T-cell (primary cell): ENCODE results near the gene TMEM190. TPM values are rescaled to one million over a fixed set of nuclear protein-coding genes. Genes with fewer than 3 reads are reported as not detected.

Experiments
- ATAC-seq, 4 experiments: fragments of 200-7000 bp in 3 of 4; fragments of 150-1000 bp in 1 of 4; cut with Tn5 transposase; replicated peaks in 1 of 4; 1 replicate in 3 of 4; 2 replicates in 1 of 4; pipeline ENCODE4 v1.10.0; 2021; ENCODE audit warnings: moderate library complexity in 3 of 4, mild to moderate bottlenecking in 2 of 4, moderate number of reproducible peaks in 1 of 4
- CTCF ChIA-PET, 2 donors: fragments of 300-600 bp; sonication (Branson Sonifier 250); formaldehyde crosslinking; loops; one replicate each; lab custom pipeline; 2022; ENCODE audit warnings: antibody characterized with exemption in 2 of 2; lab: Charles Lee
- POLR2A ChIA-PET, 2 donors: fragments of 300-600 bp; sonication (Branson Sonifier 250); formaldehyde crosslinking; loops; one replicate each; lab custom pipeline; 2022; ENCODE audit warnings: antibody characterized with exemption in 2 of 2; lab: Charles Lee
- DNase-seq, 35 experiments: peaks; one replicate each; pipeline versions ENCODE4 v3.0.0 to v3.0.0-alpha.2; 2013 to 2023
- H3K27ac ChIP-seq: one replicate; pipeline ENCODE4 v1.5.1; 2013; ENCODE audit warnings: low read length
- H3K27me3 ChIP-seq, 2 experiments: replicated peaks in 1 of 2; 1 replicate in 1 of 2; 2 replicates in 1 of 2; pipeline versions ENCODE4 v1.6.1 to v1.7.0; 2013; ENCODE audit warnings: low read length in 1 of 2, mixed read lengths in 1 of 2; ENCODE audit not compliant: control insufficient read depth in 2 of 2, insufficient read depth in 2 of 2; ENCODE audit errors: extremely low read depth in 1 of 2
- H3K36me3 ChIP-seq, 2 donors: 1 replicate in 1 of 2; 2 replicates in 1 of 2; pipeline versions ENCODE4 v1.6.1 to v1.7.0; 2013; ENCODE audit warnings: low read length in 1 of 2; ENCODE audit not compliant: control insufficient read depth in 2 of 2, insufficient read depth in 1 of 2; ENCODE audit errors: extremely low read depth in 1 of 2
- H3K4me1 ChIP-seq, 2 experiments: 1 replicate in 1 of 2; 2 replicates in 1 of 2; pipeline versions ENCODE4 v1.6.1 to v1.7.0; 2013; ENCODE audit warnings: low read length in 2 of 2, mixed read lengths in 1 of 2; ENCODE audit not compliant: insufficient read depth in 2 of 2, control insufficient read depth in 1 of 2; ENCODE audit errors: extremely low read depth in 1 of 2
- H3K4me3 ChIP-seq, 2 donors: 1 replicate in 1 of 2; 2 replicates in 1 of 2; pipeline versions ENCODE4 v1.5.1 to v1.7.0; 2013; ENCODE audit warnings: mild to moderate bottlenecking in 2 of 2, low read length in 1 of 2, moderate library complexity in 1 of 2; ENCODE audit not compliant: control insufficient read depth in 1 of 2; ENCODE audit errors: extremely low read depth in 1 of 2
- H3K9me3 ChIP-seq: 2 replicates; pipeline ENCODE4 v1.7.0; 2013
- H3K27ac Mint-ChIP-seq, 2 donors: one replicate each; pipeline ENCODE4 v1.8.0; 2020 to 2021; ENCODE audit warnings: mild to moderate bottlenecking in 2 of 2, mixed read lengths in 2 of 2
- H3K27me3 Mint-ChIP-seq, 2 donors: one replicate each; pipeline ENCODE4 v1.8.0; 2021 to 2022; ENCODE audit warnings: mixed read lengths in 2 of 2
- H3K36me3 Mint-ChIP-seq: one replicate; pipeline ENCODE4 v1.8.0; 2021; ENCODE audit warnings: mixed read lengths
- H3K4me1 Mint-ChIP-seq, 3 donors: one replicate each; pipeline ENCODE4 v1.8.0; 2020 to 2022; ENCODE audit warnings: mixed read lengths in 3 of 3, mild to moderate bottlenecking in 1 of 3
- H3K4me3 Mint-ChIP-seq, 3 donors: one replicate each; pipeline ENCODE4 v1.8.0; 2020 to 2022; ENCODE audit warnings: mild to moderate bottlenecking in 3 of 3, mixed read lengths in 3 of 3, moderate library complexity in 3 of 3
- H3K9me3 Mint-ChIP-seq, 3 donors: one replicate each; pipeline ENCODE4 v1.8.0; 2020 to 2022; ENCODE audit warnings: mixed read lengths in 3 of 3
- WGBS: methylation state at CpG from one replicate; pipeline ENCODE4 v1.1.5; 2013; ENCODE audit warnings: missing lambda C conversion rate; ENCODE audit not compliant: insufficient coverage; 5-methylcytosine and 5-hydroxymethylcytosine counted together
- total RNA-seq, 35 experiments: library from RNA in 6 of 35; stranded (reverse) in 6 of 35; fragments of 120-200 nt in 1 of 35; gene quantifications; one replicate each; pipeline versions ENCODE4 v1.2.1 to v1.2.4 and lab custom pipeline; 2013 to 2026

Gene TMEM190
- total RNA-seq, 5 donors from 2014 or later (not counting 1 experiment from before 2014, with no cell fraction given), result not detected

GRCh38 chr19:55354698-55355212 is 21.9 kb upstream of the TMEM190 start, which contains the start of gene COX6B2:
COX6B2 (minus strand) TSS chr19:55354719; CDS start chr19:55354521, 198 bp downstream.
- Histone ChIP-seq H3K9me3 (no peaks in the 10 kb centered on the region), H3K27ac (no peak within 1 kb of the TSS), H3K4me3 (peak within 1 kb of the TSS; percentile 45 to 70), H3K27me3 (peaks cover 2 to 77% of the 10 kb centered on the region in 2 experiments), H3K36me3 (no peaks in the 10 kb centered on the region), H3K4me1 (peaks cover 0 to 33% of the 10 kb centered on the region in 2 experiments)
- ChIA-PET CTCF (no interaction called here), POLR2A (no interaction called here)
- H3K4me3 Mint-ChIP-seq, result peak within 1 kb of the TSS; percentile 61 to 78 (median 73)
- ATAC-seq, result peak in 1 of 4 experiments; percentile 3
- H3K9me3 Mint-ChIP-seq, result no peaks in the 10 kb centered on the region
- WGBS, result 5% methylated on average over 14 of the region's 43 CpGs
- H3K27me3 Mint-ChIP-seq, result peaks cover 31 to 47% of the 10 kb centered on the region in 2 donors
- H3K27ac Mint-ChIP-seq, result no peak within 1 kb of the TSS
- no peaks in the 10 kb centered on the region for H3K36me3 Mint-ChIP-seq
- DNase-seq, result no peak
- peaks cover 19 to 33% (median 20%) of the 10 kb centered on the region in 3 donors for H3K4me1 Mint-ChIP-seq

- ChIA-PET POLR2A (interaction anchor here (0.7 to 1.0 kb wide), 2 partner anchors 16 to 268 kb away, joined by 3 read pairs; partner anchors contain the start of gene KMT5C (in 1 of the 2)), CTCF (no interaction called here)
- H3K27me3 Mint-ChIP-seq, result peaks cover 31 to 46% of the 10 kb centered on the region in 2 donors
- no peaks in the 10 kb centered on the region for H3K36me3 ChIP-seq
- 49% methylated on average over 11 of the region's 13 CpGs for WGBS
- no peaks in the 10 kb centered on the region for H3K9me3 ChIP-seq
- peak overlapping the region; percentile 9 to 41 (median 10) for H3K4me3 Mint-ChIP-seq
- DNase-seq, result no peak
- H3K27me3 ChIP-seq, result peaks cover 2 to 73% of the 10 kb centered on the region in 2 experiments
- no peaks in the 10 kb centered on the region for H3K36me3 Mint-ChIP-seq
- H3K4me3 ChIP-seq, result no peak overlapping the region
- H3K4me1 Mint-ChIP-seq, result peaks cover 19 to 33% (median 20%) of the 10 kb centered on the region in 3 donors
- ATAC-seq, result no peak
- H3K9me3 Mint-ChIP-seq, result no peaks in the 10 kb centered on the region
- no peak overlapping the region for H3K27ac Mint-ChIP-seq
- H3K27ac ChIP-seq, result no peak overlapping the region
- peaks cover 0 to 33% of the 10 kb centered on the region in 2 experiments for H3K4me1 ChIP-seq
These were observed 21.3 kb upstream of the TMEM190 start for GRCh38 chr19:55355213-55355821.

GRCh38 chr19:55358493-55358892 is 18.1 kb upstream of the TMEM190 start:
- Mint-ChIP-seq H3K27me3 (peaks cover 7 to 15% of the 10 kb centered on the region in 2 donors), H3K4me1 (peaks cover 1 to 8% (median 3%) of the 10 kb centered on the region in 3 donors), H3K9me3 (no peaks in the 10 kb centered on the region), H3K36me3 (no peaks in the 10 kb centered on the region), H3K27ac (no peak overlapping the region), H3K4me3 (no peak overlapping the region)
- Histone ChIP-seq H3K4me3 (no peak overlapping the region), H3K4me1 (peaks cover 0 to 14% of the 10 kb centered on the region in 2 experiments), H3K9me3 (no peaks in the 10 kb centered on the region), H3K27ac (no peak overlapping the region), H3K36me3 (no peaks in the 10 kb centered on the region), H3K27me3 (peaks cover 2 to 59% of the 10 kb centered on the region in 2 experiments)
- CTCF ChIA-PET, result no interaction called here
- POLR2A ChIA-PET, result no interaction called here
- DNase-seq (no peak), ATAC-seq (no peak)
- 89% methylated on average over 16 of the region's 19 CpGs for whole genome bisulfite sequencing

- ChIA-PET POLR2A (interaction anchor here in 1 of 2 donors (0.6 kb wide), 1 partner anchor 60 kb away, joined by 4 read pairs; no protein-coding TSS in a partner anchor), CTCF (no interaction called here)
- DNase-seq (no peak), ATAC-seq (no peak)
- H3K4me1 ChIP-seq, result peaks cover 0 to 7% of the 10 kb centered on the region in 2 experiments
- peaks cover 0 to 5% (median 0%) of the 10 kb centered on the region in 3 donors for H3K4me1 Mint-ChIP-seq
- WGBS, result 84% methylated on average over 31 of the region's 32 CpGs
- no peak overlapping the region for H3K4me3 ChIP-seq
- H3K36me3 Mint-ChIP-seq, result no peaks in the 10 kb centered on the region
- H3K27ac ChIP-seq, result no peak overlapping the region
- H3K4me3 Mint-ChIP-seq, result no peak overlapping the region
- peaks cover 7 to 10% of the 10 kb centered on the region in 2 donors for H3K27me3 Mint-ChIP-seq
- H3K27me3 ChIP-seq, result peaks cover 2 to 51% of the 10 kb centered on the region in 2 experiments
- H3K9me3 ChIP-seq, result no peaks in the 10 kb centered on the region
- H3K9me3 Mint-ChIP-seq, result no peaks in the 10 kb centered on the region
- no peaks in the 10 kb centered on the region for H3K36me3 ChIP-seq
- H3K27ac Mint-ChIP-seq, result no peak overlapping the region
These were observed 17.4 kb upstream of the TMEM190 start for GRCh38 chr19:55358943-55359908.

- Histone ChIP-seq H3K27ac (no peak overlapping the region), H3K9me3 (no peaks in the 10 kb centered on the region), H3K27me3 (peaks cover 2 to 43% of the 10 kb centered on the region in 2 experiments), H3K4me1 (no peaks in the 10 kb centered on the region), H3K36me3 (no peaks in the 10 kb centered on the region), H3K4me3 (no peak overlapping the region)
- ChIA-PET POLR2A (no interaction called here), CTCF (no interaction called here)
- Mint-ChIP-seq H3K27me3 (peaks cover 7 to 9% of the 10 kb centered on the region in 2 donors), H3K27ac (no peak overlapping the region), H3K4me1 (no peaks in the 10 kb centered on the region), H3K36me3 (no peaks in the 10 kb centered on the region), H3K9me3 (no peaks in the 10 kb centered on the region), H3K4me3 (no peak overlapping the region)
- DNase-seq (no peak), ATAC-seq (no peak)
- whole genome bisulfite sequencing, result 68% methylated on average over 8 of the region's 16 CpGs
These were observed 15.7 kb upstream of the TMEM190 start for GRCh38 chr19:55360902-55361301.
